Aorta (tissue), 5 donors: Measurements from ENCODE around the gene CNPPD1. TPM values are rescaled to one million over a fixed set of nuclear protein-coding genes. Genes with fewer than 3 reads are reported as not detected.
"Not testable (repeated sequence)": the region's sequence is repeated elsewhere in the genome, so short reads cannot be mapped to it uniquely, and the experiment has no call there.

Experiments used
- ATAC-seq: fragments of 200-7000 bp; cut with Tn5 transposase; one replicate; pipeline ENCODE4 v1.9.1; 2022; ENCODE audit warnings: moderate library complexity; ENCODE audit not compliant: low FRiP score
- DNase-seq, 2 donors: peaks; one replicate each; pipeline ENCODE4 v3.0.0-alpha.2; 2020
- H3K27ac ChIP-seq, 2 donors: one replicate each; pipeline ENCODE4 v1.5.1; 2013; ENCODE audit warnings: low read length in 2 of 2, mild to moderate bottlenecking in 2 of 2, moderate library complexity in 2 of 2, control low read depth in 1 of 2, inconsistent platforms in 1 of 2, low read depth in 1 of 2
- H3K27me3 ChIP-seq, 2 donors: one replicate each; pipeline ENCODE4 v1.6.1; 2013; ENCODE audit warnings: control low read depth in 1 of 2, low read length in 1 of 2, mild to moderate bottlenecking in 1 of 2, moderate library complexity in 1 of 2; ENCODE audit not compliant: insufficient read depth in 2 of 2, control insufficient read depth in 1 of 2
- H3K36me3 ChIP-seq, 2 donors: one replicate each; pipeline ENCODE4 v1.6.1; 2013; ENCODE audit warnings: control low read depth in 1 of 2, low read length in 1 of 2, mild to moderate bottlenecking in 1 of 2; ENCODE audit not compliant: insufficient read depth in 2 of 2, control insufficient read depth in 1 of 2
- H3K4me1 ChIP-seq, 2 donors: one replicate each; pipeline ENCODE4 v1.6.1; 2013; ENCODE audit warnings: low read length in 2 of 2, control low read depth in 1 of 2, mild to moderate bottlenecking in 1 of 2, moderate library complexity in 1 of 2; ENCODE audit not compliant: insufficient read depth in 2 of 2, control insufficient read depth in 1 of 2
- H3K4me3 ChIP-seq, 2 donors: one replicate each; pipeline ENCODE4 v1.5.1; 2013; ENCODE audit warnings: low read length in 2 of 2, control low read depth in 1 of 2, mild to moderate bottlenecking in 1 of 2
- H3K9me3 ChIP-seq: one replicate; pipeline ENCODE4 v1.6.1; 2013; ENCODE audit warnings: mild to moderate bottlenecking, low read length; ENCODE audit not compliant: control insufficient read depth
- WGBS, 2 donors: extraction: QIAGEN DNeasy Blood & Tissue Kit; methylation state at CpG; one replicate each; pipeline ENCODE4 v1.1.7; 2013; 5-methylcytosine and 5-hydroxymethylcytosine counted together
- intact Hi-C, 2 donors: fragments of 100-400 bp; cut with DNase I; formaldehyde crosslinking; loops; one replicate each; pipeline versions ENCODE4 v1.14.2 to v1.15.0; 2022
- polyA plus RNA-seq, 2 donors: library from polyadenylated mRNA; stranded (reverse); fragments of 200-250 nt; gene quantifications; one replicate each; pipeline ENCODE4 v1.2.3, GENCODE V29; 2013
- total RNA-seq, 2 donors: library from RNA; stranded (reverse); fragmentation: NEBNext Ultra II Directional; extraction: Animal tissue kit (Norgen Biotek cat#: 25700); gene quantifications; one replicate each; pipeline ENCODE4 v1.2.1, GENCODE V29; 2021
- donor health status: healthy with polysubstance abuse.
- donor health status: Bipolar disorder and iron deficiency.
- donor health status: DM: no; HTN: no; CAD: no.
- donor health status: DM: no; HTN: no; CAD: no.
- donor health status: DM: yes; HTN: yes; CAD: no.

CNPPD1 gene
- total and polyA plus RNA-seq, 4 donors = 23.9 to 52.3 (median 43.5) TPM

- 76 to 81% methylated on average over 5 of the region's 5 CpGs for WGBS, 2 donors
- H3K9me3 ChIP-seq = no peaks in the 10 kb centered on the region
- H3K36me3 ChIP-seq = peaks cover 0 to 4% of the 10 kb centered on the region in 2 donors
- ATAC-seq (no peak), DNase-seq (no peak)
- no peak overlapping the region for H3K27ac ChIP-seq
- H3K4me1 ChIP-seq = no peaks in the 10 kb centered on the region
- no peak overlapping the region for H3K4me3 ChIP-seq
- no peaks in the 10 kb centered on the region for H3K27me3 ChIP-seq
- intact Hi-C loops = no loop called here
Measured at GRCh38 chr2:219205165-219205538, 28.4 kb upstream of the CNPPD1 start.

GRCh38 chr2:219204425-219205164, 27.9 kb upstream of the CNPPD1 start:
- Histone ChIP-seq H3K36me3 (peaks cover 0 to 4% of the 10 kb centered on the region in 2 donors), H3K9me3 (no peaks in the 10 kb centered on the region), H3K4me1 (no peaks in the 10 kb centered on the region), H3K27me3 (no peaks in the 10 kb centered on the region), H3K27ac (no peak overlapping the region), H3K4me3 (no peak overlapping the region)
- 74 to 76% methylated on average over 7 of the region's 7 CpGs for WGBS, 2 donors
- no peak for ATAC-seq
- no peak for DNase-seq
- intact Hi-C loops = no loop called here

GRCh38 chr2:219201331-219201730, 24.6 kb upstream of the CNPPD1 start:
- H3K27ac ChIP-seq, intact Hi-C loops, ATAC-seq, H3K27me3 ChIP-seq, H3K4me1 ChIP-seq, DNase-seq, H3K36me3 ChIP-seq, H3K4me3 ChIP-seq, H3K9me3 ChIP-seq: not testable (repeated sequence)
- WGBS, 2 donors = 90 to 92% methylated on average over 20 to 21 of the region's 21 CpGs

- 72 to 73% methylated on average over 24 to 25 of the region's 26 CpGs for WGBS, 2 donors
- H3K4me3 ChIP-seq, H3K27ac ChIP-seq, H3K4me1 ChIP-seq, DNase-seq, H3K36me3 ChIP-seq, H3K9me3 ChIP-seq, ATAC-seq, intact Hi-C loops, H3K27me3 ChIP-seq: not testable (repeated sequence)
Measured at GRCh38 chr2:219200502-219201326, 24.0 kb upstream of the CNPPD1 start.

GRCh38 chr2:219199470-219200211, 22.9 kb upstream of the CNPPD1 start:
- DNase-seq = no peak
- Histone ChIP-seq H3K4me1 (no peaks in the 10 kb centered on the region), H3K27me3 (no peaks in the 10 kb centered on the region), H3K36me3 (no peaks in the 10 kb centered on the region), H3K4me3 (no peak overlapping the region), H3K27ac (no peak overlapping the region), H3K9me3 (no peaks in the 10 kb centered on the region)
- no peak for ATAC-seq
- intact Hi-C loops = no loop called here
- WGBS, 2 donors = 80 to 82% methylated on average over 12 of the region's 12 CpGs

- intact Hi-C loops = no loop called here
- DNase-seq = no peak
Measured at GRCh38 chr2:219198974-219199373, 22.2 kb upstream of the CNPPD1 start.

GRCh38 chr2:219197388-219197787, 20.7 kb upstream of the CNPPD1 start:
- Histone ChIP-seq H3K36me3 (no peaks in the 10 kb centered on the region), H3K4me3 (no peak overlapping the region), H3K27ac (no peak overlapping the region), H3K9me3 (no peaks in the 10 kb centered on the region), H3K27me3 (no peaks in the 10 kb centered on the region), H3K4me1 (no peaks in the 10 kb centered on the region)
- DNase-seq = no peak
- intact Hi-C loops = no loop called here
- WGBS, 2 donors = 89 to 100% methylated on average over 1 of the region's 1 CpG
- no peak for ATAC-seq

More at GRCh38 chr2:219198974-219199373, 22.2 kb upstream of the CNPPD1 start:
- no peak for ATAC-seq
- H3K27ac ChIP-seq = no peak overlapping the region
- WGBS, 2 donors = 64 to 74% methylated on average over 5 of the region's 5 CpGs
- H3K4me1 ChIP-seq = no peaks in the 10 kb centered on the region
- H3K27me3 ChIP-seq = no peaks in the 10 kb centered on the region
- H3K4me3 ChIP-seq = no peak overlapping the region
- no peaks in the 10 kb centered on the region for H3K9me3 ChIP-seq
- no peaks in the 10 kb centered on the region for H3K36me3 ChIP-seq

GRCh38 chr2:219186754-219187456, 10.2 kb upstream of the CNPPD1 start:
- Histone ChIP-seq H3K27ac (no peak overlapping the region), H3K4me1 (no peaks in the 10 kb centered on the region), H3K36me3 (peaks cover 0 to 5% of the 10 kb centered on the region in 2 donors), H3K4me3 (no peak overlapping the region), H3K27me3 (no peaks in the 10 kb centered on the region), H3K9me3 (no peaks in the 10 kb centered on the region)
- DNase-seq = no peak
- ATAC-seq = no peak
- 84 to 89% methylated on average over 6 to 7 of the region's 7 CpGs for WGBS, 2 donors
- intact Hi-C loops = no loop called here
